OCI-LY3 (cell line): ENCODE results near the gene B4GALNT3.

ENCODE experiments used
- CTCF ChIP-seq: fragments of 200-600, 300-600 bp; sonication (generic); IDR thresholded peaks from 2 replicates; pipeline ENCODE4 v1.5.1; 2014; ENCODE audit warnings: antibody characterized with exemption, low read length, low read depth
- EZH2phosphoT487 ChIP-seq: fragments of 200-600 bp; shearing (Covaris generic); IDR thresholded peaks from 2 replicates; pipeline ENCODE4 v1.6.1; 2018; ENCODE audit warnings: antibody characterized with exemption, mixed run types, low read depth

- TF ChIP-seq CTCF (no peak), EZH2phosphoT487 (no peak)
These were observed 7.0 kb upstream of the B4GALNT3 start for GRCh38 chr12:452667-453210.
